Endothelial cell of umbilical vein (primary cell): ENCODE data around the gene N4BP2L1. TPM values are rescaled to one million over a fixed set of nuclear protein-coding genes. Genes with fewer than 3 reads are reported as not detected.
"Not testable (repeated sequence)": the region's sequence is repeated elsewhere in the genome, so short reads cannot be mapped to it uniquely, and the experiment has no call there.

Source experiments
- BruUV-seq: library from RNA; stranded (reverse); fragments of 400-500 nt; replicated peaks from 2 replicates; lab custom pipeline; 2021; lab: Mats Ljungman, UMichigan
- CTCF ChIA-PET: fragments of 300-600, 350-600 bp; sonication (Branson Sonifier 250); formaldehyde crosslinking; loops from one replicate; lab custom pipeline; 2021; ENCODE audit warnings: antibody characterized with exemption, inconsistent platforms; lab: Charles Lee
- POLR2A ChIA-PET: fragments of 300-600, 350-600 bp; sonication (Branson Sonifier 250); formaldehyde crosslinking; loops from one replicate; lab custom pipeline; 2021; ENCODE audit warnings: antibody characterized with exemption, inconsistent platforms; lab: Charles Lee
- DNase-seq: peaks from one replicate; pipeline ENCODE4 v3.0.0-alpha.2; 2011; ENCODE audit warnings: low read depth, low spot score
- FAIRE-seq: peaks from 2 replicates; lab custom pipeline; 2011; peaks lifted over from hg19 to GRCh38; lab: Jason Lieb, UNC
- H2AFZ ChIP-seq: 2 replicates; pipeline ENCODE4 v1.6.0; 2012; ENCODE audit warnings: low read depth, low read length, control low read depth, inconsistent platforms
- H3K27ac ChIP-seq: 2 replicates; pipeline ENCODE4 v1.5.1; 2011; ENCODE audit warnings: low read depth, mild to moderate bottlenecking, control low read depth, low read length, moderate library complexity; ENCODE audit not compliant: insufficient read depth
- H3K27me3 ChIP-seq, 2 experiments: 2 replicates each; pipeline versions ENCODE4 v1.6.0 to v1.6.1; 2011; ENCODE audit warnings: low read length in 2 of 2, mixed read lengths in 1 of 2; ENCODE audit not compliant: control insufficient read depth in 2 of 2, insufficient read depth in 2 of 2
- H3K36me3 ChIP-seq, 2 experiments: 2 replicates in 1 of 2; 3 replicates in 1 of 2; pipeline ENCODE4 v1.5.1; 2011; ENCODE audit warnings: low read length in 2 of 2, mild to moderate bottlenecking in 1 of 2, moderate library complexity in 1 of 2; ENCODE audit not compliant: control insufficient read depth in 2 of 2, insufficient read depth in 2 of 2; ENCODE audit errors: extremely low read depth in 1 of 2
- H3K4me1 ChIP-seq: 3 replicates; pipeline ENCODE4 v1.5.1; 2011; ENCODE audit warnings: mild to moderate bottlenecking, low read length; ENCODE audit not compliant: control insufficient read depth, insufficient read depth; ENCODE audit errors: extremely low read depth
- H3K4me2 ChIP-seq: 2 replicates; pipeline ENCODE4 v1.6.1; 2011; ENCODE audit warnings: low read length, control low read depth, mixed read lengths; ENCODE audit not compliant: insufficient read depth
- H3K4me3 ChIP-seq, 3 experiments: fragments of 200-600 bp in 1 of 3; sonication (generic), shearing (Covaris generic) in 1 of 3; replicated peaks in 1 of 3; 2 replicates each; pipeline ENCODE4 v1.5.1; 2011 to 2016; ENCODE audit warnings: control low read depth in 3 of 3, low read length in 3 of 3, mild to moderate bottlenecking in 2 of 3, inconsistent platforms in 1 of 3, low read depth in 1 of 3, moderate library complexity in 1 of 3; ENCODE audit not compliant: insufficient read depth in 1 of 3
- H3K79me2 ChIP-seq: 2 replicates; pipeline ENCODE4 v1.6.0; 2012; ENCODE audit warnings: low read length, inconsistent platforms; ENCODE audit not compliant: control insufficient read depth, insufficient read depth
- H3K9ac ChIP-seq: replicated peaks from 2 replicates; pipeline ENCODE3; 2011; ENCODE audit warnings: low read length, control low read depth; ENCODE audit not compliant: insufficient read depth; ENCODE audit errors: extremely low read depth
- H3K9me1 ChIP-seq: replicated peaks from 3 replicates; pipeline ENCODE4 v1.6.0; 2011; ENCODE audit warnings: mild to moderate bottlenecking, low read length; ENCODE audit not compliant: control insufficient read depth, insufficient read depth; ENCODE audit errors: extremely low read depth
- H3K9me3 ChIP-seq: replicated peaks from 2 replicates; pipeline ENCODE4 v1.5.1; 2012; ENCODE audit warnings: low read length, inconsistent platforms; ENCODE audit not compliant: control insufficient read depth, insufficient read depth
- H4K20me1 ChIP-seq: replicated peaks from 2 replicates; pipeline ENCODE3; 2011; ENCODE audit warnings: mild to moderate bottlenecking, low read length; ENCODE audit not compliant: control insufficient read depth, insufficient read depth; ENCODE audit errors: extremely low read depth
- CTCF ChIP-seq, 2 donors: IDR thresholded peaks; 1 replicate in 1 of 2; 2 replicates in 1 of 2; pipeline ENCODE4 v1.5.1; 2011; ENCODE audit warnings: low read length in 2 of 2, mild to moderate bottlenecking in 2 of 2, moderate library complexity in 2 of 2, control low read depth in 1 of 2, inconsistent platforms in 1 of 2, low read depth in 1 of 2; ENCODE audit not compliant: insufficient read depth in 1 of 2; ENCODE audit errors: extremely low read depth in 1 of 2
- EZH2 ChIP-seq: IDR thresholded peaks from 2 replicates; pipeline ENCODE4 v1.6.1; 2012; ENCODE audit warnings: borderline replicate concordance, low read depth, mild to moderate bottlenecking, moderate library complexity, low read length, inconsistent platforms; ENCODE audit not compliant: severe bottlenecking
- FOS ChIP-seq: IDR thresholded peaks from 2 replicates; pipeline ENCODE4 v1.6.1; 2011; ENCODE audit warnings: mild to moderate bottlenecking, low read length, moderate library complexity, borderline replicate concordance; ENCODE audit not compliant: insufficient read depth
- GATA2 ChIP-seq: IDR thresholded peaks from 2 replicates; pipeline ENCODE4 v1.7.0; 2011; ENCODE audit warnings: low read depth, mild to moderate bottlenecking, moderate library complexity, mixed read lengths, low read length; ENCODE audit not compliant: insufficient read length, insufficient read depth
- JUN ChIP-seq: IDR thresholded peaks from 2 replicates; pipeline ENCODE4 v1.6.1; 2011; ENCODE audit warnings: borderline replicate concordance, low read depth; ENCODE audit not compliant: insufficient read length, insufficient read depth
- MYC ChIP-seq: IDR thresholded peaks from one replicate; pipeline ENCODE4 v1.6.1; 2011; ENCODE audit warnings: mild to moderate bottlenecking, low read depth, low read length
- POLR2A ChIP-seq: IDR thresholded peaks from 2 replicates; pipeline ENCODE4 v1.6.1; 2012; ENCODE audit warnings: low read depth, mild to moderate bottlenecking, control low read depth, low read length
- POLR2AphosphoS5 ChIP-seq: IDR thresholded peaks from 2 replicates; pipeline ENCODE4 v1.6.1; 2012; ENCODE audit warnings: low read depth, mild to moderate bottlenecking, control low read depth, low read length, moderate library complexity; ENCODE audit not compliant: insufficient read depth
- dilution Hi-C: fragments of 300-500 bp; cut with MboI; formaldehyde crosslinking; loops from one replicate; pipeline ENCODE4 v1.15.0; 2019; ENCODE audit warnings: low sequenced_read_pairs; ENCODE audit not compliant: extremely low pct_ligation_motif_present
- intact Hi-C: fragments of 100-400 bp; cut with micrococcal nuclease; formaldehyde crosslinking; loops from one replicate; pipeline ENCODE4 v1.10.0; 2022
- polyA plus RNA-seq, 4 experiments: library from polyadenylated mRNA; depleted of rRNA in 3 of 4; stranded (reverse) in 3 of 4; unstranded in 1 of 4; fragments of >200 nt; gene quantifications; 2 replicates each; pipeline versions ENCODE4 v1.2.1 to v1.2.3, GENCODE V29; 2011 to 2012; ENCODE audit warnings: missing spikeins in 1 of 4
- total RNA-seq: library from RNA; stranded (reverse); gene quantifications from 2 replicates; pipeline ENCODE4 v1.2.3, GENCODE V29; 2021
- TF ChIP-seq, protein P1 (sequence below): IDR thresholded peaks from 2 replicates; pipeline ENCODE4 v1.6.1; 2011; ENCODE audit not compliant: insufficient read depth, insufficient read length

N4BP2L1 gene
- total and polyA plus RNA-seq, 2 donors (not counting 3 experiments of a cell fraction or from before 2014, with no cell fraction given) = 1.1 to 2.1 TPM

DNA sequence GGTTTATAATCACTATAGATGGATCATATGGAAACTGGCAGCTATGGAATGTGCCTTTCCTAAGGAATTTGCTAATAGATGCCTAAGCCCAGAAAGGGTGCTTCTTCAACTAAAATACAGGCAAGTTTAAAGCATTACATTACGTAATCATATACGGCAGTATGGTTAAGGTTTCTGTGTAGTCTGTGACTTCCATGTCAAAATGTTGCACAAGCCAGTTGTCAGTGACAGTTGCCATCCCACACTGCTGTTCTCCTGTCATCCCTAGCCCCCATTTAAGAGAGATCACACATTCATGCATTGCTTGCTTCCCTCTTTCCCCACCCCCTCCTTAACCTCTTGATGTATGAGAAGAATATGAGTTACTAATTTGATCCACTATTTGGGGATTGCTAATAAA, 65.4 kb downstream of the N4BP2L1 start:
- Histone ChIP-seq H3K27me3 (no peaks in the 10 kb centered on the region), H3K9ac (no peak overlapping the region), H3K4me2 (no peak overlapping the region), H3K27ac (no peak overlapping the region), H3K79me2 (no peaks in the 10 kb centered on the region), H2AFZ (no peak overlapping the region), H4K20me1 (no peaks in the 10 kb centered on the region), H3K36me3 (no peaks in the 10 kb centered on the region), H3K4me1 (no peaks in the 10 kb centered on the region), H3K9me1 (no peaks in the 10 kb centered on the region), H3K9me3 (no peaks in the 10 kb centered on the region), H3K4me3 (no peak overlapping the region)
- CTCF ChIA-PET = no interaction called here
- no peak for FAIRE-seq
- POLR2A ChIA-PET = no interaction called here
- no TSS peak for BruUV-seq
- TF ChIP-seq MYC = no peak
- TF ChIP-seq POLR2A = no peak
- no peak for TF ChIP-seq EZH2
- TF ChIP-seq POLR2AphosphoS5 = no peak
- TF ChIP-seq JUN = no peak
- TF ChIP-seq, protein P1, sequence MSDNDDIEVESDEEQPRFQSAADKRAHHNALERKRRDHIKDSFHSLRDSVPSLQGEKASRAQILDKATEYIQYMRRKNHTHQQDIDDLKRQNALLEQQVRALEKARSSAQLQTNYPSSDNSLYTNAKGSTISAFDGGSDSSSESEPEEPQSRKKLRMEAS = no peak
- no peak for TF ChIP-seq GATA2
- TF ChIP-seq CTCF (IDR thresholded peaks at IDR 0.05; ENCODE audit: extremely low read depth in 1 of 2, insufficient read depth in 1 of 2, low read depth in 1 of 2, low read length in 2 of 2) = no peak
- no peak for TF ChIP-seq FOS
- DNase-seq = no peak
- intact Hi-C loops (no loop called here), dilution Hi-C loops (no loop called here)

- DNase-seq, H3K9ac ChIP-seq, POLR2A ChIA-PET, H2AFZ ChIP-seq, H3K9me1 ChIP-seq, H3K4me1 ChIP-seq, H3K9me3 ChIP-seq, intact Hi-C loops, H3K79me2 ChIP-seq, FAIRE-seq, dilution Hi-C loops, H3K27me3 ChIP-seq, BruUV-seq, H3K36me3 ChIP-seq, CTCF ChIA-PET, H3K4me2 ChIP-seq, H3K27ac ChIP-seq, H4K20me1 ChIP-seq, H3K4me3 ChIP-seq: not testable (repeated sequence)
Observed at GRCh38 chr13:32355935-32356334, 72.0 kb downstream of the N4BP2L1 start.
